Colonic mucosa (tissue), 4 donors: ENCODE measurements around the gene ARID5B. TPM values are rescaled to one million over a fixed set of nuclear protein-coding genes. Genes with fewer than 3 reads are reported as not detected.

Experiments
- DNase-seq: peaks from one replicate; pipeline ENCODE4 v3.0.0-alpha.2; 2020
- H3K27ac ChIP-seq: fragments of 200-600 bp; one replicate; pipeline ENCODE4 v1.8.0; 2021
- H3K27me3 ChIP-seq: fragments of 200-600 bp; one replicate; pipeline ENCODE4 v1.8.0; 2021
- H3K36me3 ChIP-seq: fragments of 200-600 bp; one replicate; pipeline ENCODE4 v1.8.0; 2021
- H3K4me1 ChIP-seq: fragments of 200-600 bp; one replicate; pipeline ENCODE4 v1.8.0; 2021; ENCODE audit warnings: mild to moderate bottlenecking
- H3K4me3 ChIP-seq: fragments of 200-600 bp; one replicate; pipeline ENCODE4 v1.8.0; 2021
- H3K9ac ChIP-seq, 2 donors: one replicate each; pipeline ENCODE4 v1.7.0; 2013; ENCODE audit warnings: control low read depth in 2 of 2, low read depth in 2 of 2, low read length in 2 of 2
- H3K9me3 ChIP-seq: fragments of 200-600 bp; one replicate; pipeline ENCODE4 v1.8.0; 2021
- CTCF ChIP-seq: fragments of 200-600 bp; IDR thresholded peaks from one replicate; pipeline ENCODE4 v1.8.0; 2022; ENCODE audit warnings: antibody characterized with exemption, mild to moderate bottlenecking
- intact Hi-C: fragments of 100-400 bp; cut with DNase I; formaldehyde crosslinking; loops from one replicate; pipeline ENCODE4 v1.14.1; 2022
- total RNA-seq, 2 donors: library from RNA; stranded (reverse); fragmentation: NEBNext Ultra II Directional in 1 of 2; extraction: Animal tissue kit (Norgen Biotek cat#: 25700) in 1 of 2; gene quantifications; one replicate each; pipeline ENCODE4 v1.2.1, GENCODE V29; 2021
- donor health status: healthy.
- donor health status: DM: no; HTN: no; CAD: no.
- donor health status: DM: no; HTN: no; CAD: no.

Gene ARID5B
- total RNA-seq, 2 donors from 2014 or later, result 18.8 to 27.2 TPM

- H3K27ac ChIP-seq, result no peak overlapping the region
- H3K36me3 ChIP-seq, result no peaks in the 10 kb centered on the region
- no peaks in the 10 kb centered on the region for H3K4me1 ChIP-seq
- H3K9ac ChIP-seq, result no peak overlapping the region
- H3K4me3 ChIP-seq, result no peak overlapping the region
- TF ChIP-seq CTCF, result no peak
- DNase-seq, result no peak
- no peaks in the 10 kb centered on the region for H3K27me3 ChIP-seq
- intact Hi-C loops, result no loop called here
- H3K9me3 ChIP-seq, result no peaks in the 10 kb centered on the region
These were observed 232.1 kb downstream of the ARID5B start for GRCh38 chr10:62133618-62134017.

- intact Hi-C loops, result no loop called here
- H3K9me3 ChIP-seq, result no peaks in the 10 kb centered on the region
- H3K4me1 ChIP-seq, result no peaks in the 10 kb centered on the region
- H3K4me3 ChIP-seq, result no peak overlapping the region
- DNase-seq, result no peak
- no peak overlapping the region for H3K27ac ChIP-seq
- no peaks in the 10 kb centered on the region for H3K27me3 ChIP-seq
- no peak overlapping the region for H3K9ac ChIP-seq
- no peaks in the 10 kb centered on the region for H3K36me3 ChIP-seq
- TF ChIP-seq CTCF, result no peak
These were observed 235.4 kb downstream of the ARID5B start for GRCh38 chr10:62136931-62137330.

Other genes with a start within 250 kb of the ARID5B start
- not detected for gene CABCOCO1, start 238.8 kb upstream of the ARID5B start, total RNA-seq